Cardiac fibroblast (primary cell): Measurements from ENCODE around the gene TMEM35A.
A peak's percentile ranks its signal among the peaks of the same experiment; 100 is the strongest.

Source experiments
- DNase-seq, 2 donors: peaks; one replicate each; pipeline versions ENCODE4 v3.0.0 to v3.0.0-alpha.2; 2010; ENCODE audit warnings: low read depth in 2 of 2
- H3K4me3 ChIP-seq, 2 donors: replicated peaks in 1 of 2; 1 replicate in 1 of 2; 2 replicates in 1 of 2; pipeline ENCODE4 v1.5.1; 2011; ENCODE audit warnings: low read depth in 2 of 2, low read length in 2 of 2, mild to moderate bottlenecking in 2 of 2, moderate library complexity in 1 of 2
- CTCF ChIP-seq: IDR thresholded peaks from one replicate; pipeline ENCODE4 v1.5.1; 2011; ENCODE audit warnings: low read depth, mild to moderate bottlenecking, low read length, inconsistent platforms

TMEM35A gene

GRCh38 chrX:101091817-101092216 lies 13.1 kb downstream of the TMEM35A start:
- DNase-seq = no peak
- no peak for TF ChIP-seq CTCF
- no peak overlapping the region for H3K4me3 ChIP-seq

GRCh38 chrX:101097546-101098453 lies 19.1 kb downstream of the TMEM35A start, which contains the start of gene CENPI:
Gene CENPI (plus strand): TSS chrX:101098204. CDS start chrX:101101071, 2,867 bp downstream.
- peak; percentile 94 to 95 for DNase-seq
- no peak for TF ChIP-seq CTCF
- peak within 1 kb of the TSS; percentile 47 to 65 for H3K4me3 ChIP-seq

GRCh38 chrX:101108284-101108683 lies 29.6 kb downstream of the TMEM35A start:
- TF ChIP-seq CTCF = no peak
- peak; percentile 32 to 73 for DNase-seq
- no peak overlapping the region for H3K4me3 ChIP-seq

GRCh38 chrX:101117701-101118100 lies 39.0 kb downstream of the TMEM35A start:
- no peak for TF ChIP-seq CTCF
- DNase-seq = peak; percentile 14 to 29
- H3K4me3 ChIP-seq = no peak overlapping the region

- DNase-seq = peak in 1 of 2 donors; percentile 0
These were observed 57.6 kb downstream of the TMEM35A start for GRCh38 chrX:101136235-101136634.

More at GRCh38 chrX:101136235-101136634, 57.6 kb downstream of the TMEM35A start:
- H3K4me3 ChIP-seq = no peak overlapping the region
- no peak for TF ChIP-seq CTCF
